SK-N-SH treated with all-trans-retinoic acid at 6 μM for 48 hours (cell line): ENCODE data around the gene KLRK1.

Experiments used
- ARNTL ChIP-seq: fragments of 450-650 bp; formaldehyde crosslinking; IDR thresholded peaks from 2 replicates; pipeline ENCODE4 v1.5.0; 2020; ENCODE audit warnings: low read depth, mild to moderate bottlenecking, moderate library complexity, borderline replicate concordance
- CREB5 ChIP-seq: fragments of 250-450 bp; sonication (Bioruptor Pico); IDR thresholded peaks from 2 replicates; pipeline ENCODE4 v1.5.1; 2020; ENCODE audit warnings: low read depth, mild to moderate bottlenecking, moderate library complexity
- CSRNP3 ChIP-seq: fragments of 250-450 bp; sonication (Bioruptor Pico); IDR thresholded peaks from 2 replicates; pipeline ENCODE4 v1.5.1; 2021; ENCODE audit warnings: mild to moderate bottlenecking, moderate library complexity
- ESRRG ChIP-seq: fragments of 250-450 bp; sonication (Bioruptor Pico); IDR thresholded peaks from 2 replicates; pipeline ENCODE4 v1.6.1; 2021; ENCODE audit warnings: mild to moderate bottlenecking
- ISL1 ChIP-seq: fragments of 250-450 bp; sonication (Bioruptor Pico); IDR thresholded peaks from 2 replicates; pipeline ENCODE4 v2.1.2; 2022; ENCODE audit warnings: mild to moderate bottlenecking, moderate library complexity
- OSR1 ChIP-seq: fragments of 250-450 bp; sonication (Bioruptor Pico); IDR thresholded peaks from 2 replicates; pipeline ENCODE4 v1.8.0; 2022; ENCODE audit warnings: moderate library complexity, mild to moderate bottlenecking, inconsistent platforms
- PATZ1 ChIP-seq: fragments of 250-450 bp; sonication (Bioruptor Pico); IDR thresholded peaks from 2 replicates; pipeline ENCODE4 v1.8.0; 2020; ENCODE audit warnings: mild to moderate bottlenecking, moderate library complexity, borderline replicate concordance
- RARB ChIP-seq: fragments of 250-450 bp; sonication (Bioruptor Pico); IDR thresholded peaks from 2 replicates; pipeline ENCODE4 v1.8.0; 2021; ENCODE audit warnings: mild to moderate bottlenecking, moderate library complexity
- TCF4 ChIP-seq: fragments of 250-450 bp; sonication (Bioruptor Pico); IDR thresholded peaks from 2 replicates; pipeline ENCODE4 v1.8.0; 2021; ENCODE audit warnings: mild to moderate bottlenecking, moderate library complexity, borderline replicate concordance
- TOX ChIP-seq: fragments of 250-450 bp; sonication (Bioruptor Pico); IDR thresholded peaks from 2 replicates; pipeline ENCODE4 v1.8.0; 2021; ENCODE audit warnings: mild to moderate bottlenecking, moderate library complexity, borderline replicate concordance
- TSHZ2 ChIP-seq: fragments of 250-450 bp; sonication (Bioruptor Pico); IDR thresholded peaks from 2 replicates; pipeline ENCODE4 v1.5.0; 2020; ENCODE audit warnings: mild to moderate bottlenecking, moderate library complexity
- ZFP3 ChIP-seq: fragments of 250-450 bp; sonication (Bioruptor Pico); IDR thresholded peaks from 2 replicates; pipeline ENCODE4 v1.5.0; 2020; ENCODE audit warnings: mild to moderate bottlenecking, moderate library complexity
- ZFP30 ChIP-seq: fragments of 450-650 bp; formaldehyde crosslinking; IDR thresholded peaks from 2 replicates; pipeline ENCODE4 v1.5.0; 2022; ENCODE audit warnings: mild to moderate bottlenecking, moderate library complexity
- ZNF565 ChIP-seq: fragments of 450-650 bp; formaldehyde crosslinking; conservative IDR thresholded peaks from 2 replicates; pipeline ENCODE4 v1.5.0; 2020; ENCODE audit warnings: low read depth, mild to moderate bottlenecking, moderate library complexity

- TF ChIP-seq ZFP30 (CRISPR knock-in tag): no peak
- no peak for TF ChIP-seq ESRRG (CRISPR knock-in tag)
- TF ChIP-seq TOX (CRISPR knock-in tag): no peak
- TF ChIP-seq CREB5 (CRISPR knock-in tag): no peak
- TF ChIP-seq OSR1: no peak
- TF ChIP-seq ISL1 (CRISPR knock-in tag): no peak
- TF ChIP-seq PATZ1 (CRISPR knock-in tag): no peak
- TF ChIP-seq TSHZ2 (CRISPR knock-in tag): no peak
- no peak for TF ChIP-seq RARB (CRISPR knock-in tag)
- no peak for TF ChIP-seq ZNF565 (CRISPR knock-in tag)
- TF ChIP-seq ZFP3 (CRISPR knock-in tag): no peak
- TF ChIP-seq ARNTL (CRISPR knock-in tag): no peak
- no peak for TF ChIP-seq TCF4 (CRISPR knock-in tag)
- TF ChIP-seq CSRNP3 (CRISPR knock-in tag): no peak
Measured at GRCh38 chr12:10341892-10342509, 47.8 kb downstream of the KLRK1 start.
